ENCODE results near the gene PDLIM4.

The PDLIM4 gene

DNA sequence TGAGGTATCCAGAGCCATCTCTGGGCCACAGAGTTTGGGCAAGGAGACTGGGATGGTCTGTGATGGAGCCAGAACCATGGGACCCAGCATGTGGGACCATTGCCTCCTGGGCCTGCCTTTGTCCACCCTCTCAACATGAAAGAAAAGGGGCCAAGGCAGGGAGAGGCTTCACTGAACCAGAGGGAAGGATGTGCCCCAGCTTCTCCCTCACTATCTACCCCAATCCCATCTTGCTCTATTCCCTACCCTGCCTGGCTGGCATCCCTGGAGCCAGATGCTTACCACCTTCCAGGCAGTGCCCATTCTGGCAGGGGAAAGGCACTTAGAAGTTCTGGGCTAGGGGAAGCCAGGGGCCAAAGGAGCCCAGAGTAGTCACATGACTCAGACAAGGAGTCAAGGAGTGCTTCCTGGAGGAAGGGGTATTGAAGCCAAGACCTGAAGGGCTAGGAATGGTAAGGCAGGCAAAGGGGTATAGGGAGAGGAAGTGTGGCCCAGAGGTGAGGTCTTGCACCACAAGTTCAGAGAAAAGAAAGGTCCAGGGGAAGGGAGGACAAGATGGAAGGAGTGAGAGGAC lies 9.8 kb downstream of the PDLIM4 start:
- DNase-seq (ENCODE audit: low read depth in 2 of 2), result no peak

DNA sequence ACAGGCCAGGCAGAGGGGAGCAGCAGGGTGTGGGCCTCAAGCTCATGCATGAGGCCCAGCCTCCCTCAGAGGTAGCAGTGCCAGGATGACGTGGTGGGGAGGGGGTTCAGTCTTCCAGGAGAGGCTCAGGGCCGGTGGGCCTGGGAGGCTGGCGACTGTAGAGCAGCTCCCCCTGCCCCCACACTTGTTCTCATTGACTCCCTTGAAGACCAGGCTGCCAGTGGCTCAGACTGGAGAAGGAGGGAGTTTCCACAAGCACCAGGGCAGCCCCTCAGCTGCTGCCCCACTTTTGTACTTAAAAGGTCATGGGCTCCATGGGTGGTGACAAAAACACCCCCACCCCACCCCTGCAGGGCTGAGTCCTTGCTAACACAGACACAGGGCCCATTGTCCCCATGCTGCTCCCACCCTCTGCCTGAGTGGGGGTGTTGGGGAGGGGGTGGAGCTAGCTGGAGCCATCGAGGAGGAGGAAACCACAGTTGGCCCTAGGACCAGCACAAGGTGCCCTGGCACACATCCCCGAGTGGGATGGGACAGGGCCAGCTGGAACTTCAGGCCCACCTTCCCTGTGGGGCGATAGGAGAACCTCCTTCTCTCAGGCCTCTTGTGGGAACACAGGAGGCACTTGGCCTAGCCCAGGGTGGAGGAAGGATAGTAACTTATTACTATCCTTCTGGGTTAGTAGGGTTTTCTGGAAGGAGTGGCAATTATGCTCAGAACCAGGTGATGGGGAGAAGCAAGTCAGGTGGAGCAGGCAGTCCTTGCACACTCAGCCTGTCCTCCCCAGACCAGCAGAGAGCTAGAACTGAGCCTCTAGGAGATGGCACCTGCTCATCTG lies 10.7 kb downstream of the PDLIM4 start:
- no peak for DNase-seq (ENCODE audit: low read depth in 2 of 2)

GRCh38 chr5:132268769-132269551 lies 11.5 kb downstream of the PDLIM4 start:
- no peak for DNase-seq (ENCODE audit: low read depth in 2 of 2)

DNA sequence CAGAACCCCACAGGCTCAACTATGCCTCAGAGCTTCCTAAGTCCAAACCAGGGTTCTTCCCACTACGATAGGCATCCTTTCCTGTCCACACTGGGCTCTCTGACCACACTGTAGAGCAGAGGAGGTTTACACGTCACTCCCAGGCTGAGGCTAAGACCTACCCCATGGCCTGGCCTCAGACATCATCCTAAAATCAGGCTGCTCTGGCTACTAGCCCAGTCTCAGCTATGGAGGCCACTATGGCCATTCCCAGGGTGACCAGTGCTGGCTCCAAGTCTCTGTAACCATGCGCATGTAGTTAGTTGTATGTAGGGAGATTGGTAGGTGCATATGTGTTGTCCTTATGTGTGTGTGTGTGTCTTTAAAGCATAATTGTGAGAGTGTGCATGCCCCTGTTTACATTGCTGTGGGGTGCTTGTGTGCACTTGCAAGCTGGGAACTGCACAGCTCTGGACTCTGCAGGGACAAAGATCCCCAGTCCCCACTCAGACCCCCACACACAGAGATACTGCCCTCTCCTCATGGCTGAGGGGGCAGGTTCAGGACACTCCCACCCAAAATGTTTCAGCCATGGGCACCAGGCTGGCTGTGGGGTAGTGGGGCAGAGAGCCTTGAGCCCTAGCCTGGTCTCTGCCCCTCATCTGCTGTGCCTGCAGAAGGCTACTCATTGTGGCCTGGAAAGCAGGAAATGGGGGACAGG lies 12.3 kb downstream of the PDLIM4 start:
- DNase-seq (ENCODE audit: low read depth in 2 of 2), result no peak

GRCh38 chr5:132270335-132270665 lies 12.8 kb downstream of the PDLIM4 start:
- no peak for DNase-seq (ENCODE audit: low read depth in 2 of 2)

DNA sequence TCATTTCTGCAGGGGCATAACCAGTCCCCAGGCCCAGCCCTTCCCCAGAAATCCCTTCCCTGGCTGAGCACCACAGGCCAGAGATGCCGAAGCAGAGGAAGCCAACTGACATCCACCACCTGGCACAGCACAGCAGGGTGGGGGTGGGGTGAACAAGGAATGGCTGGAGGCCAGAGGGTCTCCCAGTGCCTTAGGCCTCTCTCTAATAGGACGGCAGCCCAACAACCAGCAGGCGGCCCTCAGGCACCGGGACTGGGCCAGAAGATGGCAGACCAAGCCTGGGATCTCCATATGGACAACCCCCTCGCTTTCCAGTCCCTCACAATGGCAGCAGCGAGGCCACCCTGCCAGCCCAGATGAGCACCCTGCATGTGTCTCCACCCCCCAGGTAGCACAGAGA lies 13.2 kb downstream of the PDLIM4 start:
- DNase-seq (ENCODE audit: low read depth in 2 of 2), result no peak

GRCh38 chr5:132271251-132272246 lies 14.1 kb downstream of the PDLIM4 start:
- no peak for DNase-seq (ENCODE audit: low read depth in 2 of 2)

GRCh38 chr5:132272311-132273210 lies 15.1 kb downstream of the PDLIM4 start:
- peak; percentile 61 to 69 for DNase-seq (ENCODE audit: low read depth in 2 of 2)

DNA sequence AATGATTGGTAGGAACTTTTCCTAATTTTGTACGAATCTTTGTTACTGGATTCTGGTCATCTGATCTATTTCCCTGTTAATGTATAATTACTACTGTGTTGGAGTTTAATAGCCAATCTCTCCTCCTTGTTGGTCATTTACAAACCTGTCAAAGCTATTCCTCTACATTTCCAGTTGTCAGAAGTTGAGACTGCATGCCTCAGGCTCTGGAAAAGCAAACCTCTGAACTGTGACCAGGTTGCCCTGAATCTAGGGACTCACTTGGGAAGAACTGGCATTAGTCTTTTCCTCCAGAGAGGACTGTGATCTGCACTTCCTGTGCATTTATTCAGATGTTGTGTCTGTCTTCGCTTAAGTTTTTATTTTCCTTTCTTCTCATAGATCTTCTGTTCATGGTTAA lies 16.1 kb downstream of the PDLIM4 start:
- no peak for DNase-seq (ENCODE audit: low read depth in 2 of 2)

DNA sequence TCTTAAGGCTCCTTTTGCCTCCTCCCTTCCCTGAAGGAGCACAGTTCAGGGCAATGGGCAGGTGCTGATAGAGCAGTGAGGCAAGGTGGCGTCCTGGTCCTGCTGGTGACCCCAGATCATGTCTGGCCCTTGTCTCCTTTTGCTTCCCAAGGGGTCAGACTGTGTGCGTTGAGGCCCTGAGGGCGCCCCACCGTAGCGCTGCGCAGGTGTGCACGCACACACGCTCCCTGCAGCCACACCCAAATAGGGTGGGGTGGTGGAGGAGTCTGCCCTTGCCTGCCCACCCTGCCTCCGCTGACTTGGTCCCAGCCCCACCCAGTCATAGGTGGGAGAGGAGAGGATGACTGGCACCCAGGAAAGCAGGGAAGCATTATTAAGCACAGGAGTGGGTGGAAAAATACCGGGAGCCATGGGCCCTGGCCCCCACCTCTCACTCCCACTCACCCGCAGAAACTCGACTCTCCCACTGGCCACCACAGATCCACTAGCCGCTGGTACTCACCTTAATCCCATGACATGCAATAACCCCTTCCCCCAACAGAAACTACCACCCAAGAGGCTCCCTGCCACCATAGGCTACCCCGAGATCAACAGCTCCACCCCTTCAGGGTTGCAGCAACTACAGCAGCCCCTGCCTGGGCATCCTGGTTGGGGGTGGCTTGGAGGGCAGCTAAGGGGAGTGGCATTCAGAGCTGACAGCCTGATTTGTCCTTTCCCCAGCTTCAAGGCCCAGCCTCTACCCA lies 16.7 kb downstream of the PDLIM4 start:
- no peak for DNase-seq (ENCODE audit: low read depth in 2 of 2)

DNA sequence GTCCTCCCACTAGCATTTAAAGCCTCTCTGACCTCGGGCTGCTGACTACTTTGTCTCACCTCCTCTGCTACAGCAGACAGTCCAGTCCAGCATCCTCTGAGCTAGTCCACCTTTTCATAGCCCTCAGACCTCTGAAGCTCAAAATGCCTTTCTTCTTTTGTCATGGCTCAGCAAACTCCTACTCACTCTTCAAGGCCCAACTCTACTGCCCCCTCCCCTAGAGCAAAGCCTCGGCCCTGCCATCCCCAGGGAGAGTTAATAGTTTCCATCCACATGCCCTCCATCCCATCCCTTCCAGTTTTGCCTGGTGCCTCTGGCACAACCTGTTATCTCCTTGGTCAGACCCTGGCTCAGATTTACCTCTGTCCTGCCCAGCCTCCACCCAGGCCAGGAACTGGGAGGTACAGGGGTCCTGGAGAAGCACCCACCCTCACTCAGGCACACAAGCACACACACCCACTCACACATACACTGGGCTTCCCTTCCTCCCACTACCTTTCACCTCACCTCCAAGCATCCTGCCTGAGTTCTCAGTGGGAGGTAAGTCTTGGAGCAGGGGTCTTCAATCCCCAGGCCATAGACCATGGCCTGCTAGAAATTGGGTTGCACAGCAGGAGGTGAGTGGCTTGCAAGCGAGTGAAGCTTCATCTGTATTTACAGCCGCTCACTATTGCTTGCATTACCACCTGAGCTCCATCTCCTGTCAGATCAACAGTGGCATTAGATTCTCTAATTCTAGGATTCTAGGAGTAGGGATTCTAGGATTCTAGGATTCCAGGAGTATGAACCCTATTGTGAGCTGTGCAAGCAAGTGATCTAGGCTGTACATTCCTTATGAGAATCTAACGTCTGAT lies 18.1 kb downstream of the PDLIM4 start:
- DNase-seq (ENCODE audit: low read depth in 2 of 2), result no peak

GRCh38 chr5:132277256-132277655 lies 19.8 kb downstream of the PDLIM4 start:
- no peak for DNase-seq (ENCODE audit: low read depth in 2 of 2)

GRCh38 chr5:132277971-132278853 lies 20.7 kb downstream of the PDLIM4 start:
- no peak for DNase-seq (ENCODE audit: low read depth in 2 of 2)

GRCh38 chr5:132279801-132280200 lies 22.3 kb downstream of the PDLIM4 start:
- no peak for DNase-seq (ENCODE audit: low read depth in 2 of 2)

GRCh38 chr5:132280371-132281240 lies 23.1 kb downstream of the PDLIM4 start:
- no peak for DNase-seq (ENCODE audit: low read depth in 2 of 2)
